Duodenal mucosa (tissue), 2 donors: Measurements from ENCODE around the gene ANTXR1.

ENCODE experiments used
- H3K27ac ChIP-seq: one replicate; pipeline ENCODE4 v1.7.0; 2013; ENCODE audit warnings: low read depth, low read length
- H3K27me3 ChIP-seq, 2 donors: one replicate each; pipeline ENCODE4 v1.7.0; 2013; ENCODE audit warnings: low read length in 2 of 2, control low read depth in 1 of 2; ENCODE audit not compliant: insufficient read depth in 2 of 2, control insufficient read depth in 1 of 2
- H3K36me3 ChIP-seq, 2 donors: one replicate each; pipeline ENCODE4 v1.7.0; 2013; ENCODE audit warnings: low read length in 2 of 2, control low read depth in 1 of 2; ENCODE audit not compliant: insufficient read depth in 2 of 2, control insufficient read depth in 1 of 2
- H3K4me1 ChIP-seq, 2 donors: one replicate each; pipeline ENCODE4 v1.7.0; 2013; ENCODE audit warnings: low read length in 2 of 2, control low read depth in 1 of 2; ENCODE audit not compliant: insufficient read depth in 2 of 2, control insufficient read depth in 1 of 2
- H3K4me3 ChIP-seq, 2 donors: one replicate each; pipeline ENCODE4 v1.7.0; 2013; ENCODE audit warnings: low read length in 2 of 2, low read depth in 1 of 2
- H3K9ac ChIP-seq, 2 donors: one replicate each; pipeline ENCODE4 v1.7.0; 2013; ENCODE audit warnings: low read length in 2 of 2, low read depth in 1 of 2
- H3K9me3 ChIP-seq, 2 donors: one replicate each; pipeline ENCODE4 v1.7.0; 2013; ENCODE audit warnings: low read length in 2 of 2, control low read depth in 1 of 2; ENCODE audit not compliant: control insufficient read depth in 1 of 2

Gene ANTXR1

GRCh38 chr2:69211048-69211447 is 198.1 kb downstream of the ANTXR1 start:
- Histone ChIP-seq H3K27me3 (no peaks in the 10 kb centered on the region), H3K27ac (no peak overlapping the region), H3K9ac (no peak overlapping the region), H3K4me1 (no peaks in the 10 kb centered on the region), H3K9me3 (no peaks in the 10 kb centered on the region), H3K4me3 (no peak overlapping the region), H3K36me3 (no peaks in the 10 kb centered on the region)

- no peaks in the 10 kb centered on the region for H3K9me3 ChIP-seq
- H3K4me3 ChIP-seq, result no peak overlapping the region
- no peaks in the 10 kb centered on the region for H3K36me3 ChIP-seq
These were observed 198.7 kb downstream of the ANTXR1 start for GRCh38 chr2:69211686-69212085.

DNA sequence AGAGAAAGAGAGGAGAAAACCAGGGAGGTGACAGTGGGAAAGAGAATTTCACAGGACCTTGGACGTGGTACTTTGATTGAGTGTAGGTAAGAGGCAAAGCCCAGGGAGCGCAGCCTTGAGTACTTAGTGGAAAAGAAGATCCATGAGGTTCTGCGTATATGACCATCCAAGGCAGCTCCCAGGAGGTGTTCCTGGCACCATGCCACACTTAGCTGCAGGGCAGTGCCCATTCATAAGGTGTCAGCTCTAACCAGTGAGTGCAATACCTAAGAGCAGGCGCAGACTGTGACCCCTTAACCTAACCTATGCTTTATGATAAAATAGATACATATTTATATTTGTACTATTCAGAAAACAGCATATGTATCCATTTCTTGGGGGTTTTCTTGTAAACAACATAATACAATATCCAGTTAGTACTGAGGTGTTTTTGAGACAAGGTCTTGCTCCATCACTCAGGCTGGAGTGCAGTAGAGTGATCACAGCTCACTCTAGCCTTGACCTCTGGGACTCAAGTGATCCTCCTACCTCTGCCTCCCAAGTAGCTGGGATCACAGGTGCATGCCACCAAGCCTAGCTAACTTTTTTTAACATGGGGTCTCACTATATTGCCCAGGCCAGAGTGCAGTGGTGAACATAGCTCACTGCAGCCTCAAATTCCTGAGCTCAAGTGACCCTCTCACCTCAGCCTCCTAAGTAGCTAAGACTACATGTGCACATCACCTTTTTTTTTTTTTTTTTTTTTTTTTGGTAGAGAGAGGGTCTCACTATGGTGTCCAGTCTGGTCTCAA is 199.5 kb downstream of the ANTXR1 start:
- Histone ChIP-seq H3K27ac (no peak overlapping the region), H3K4me1 (no peaks in the 10 kb centered on the region), H3K36me3 (no peaks in the 10 kb centered on the region), H3K27me3 (no peaks in the 10 kb centered on the region), H3K9ac (no peak overlapping the region), H3K4me3 (no peak overlapping the region), H3K9me3 (no peaks in the 10 kb centered on the region)

More at GRCh38 chr2:69211686-69212085, 198.7 kb downstream of the ANTXR1 start:
- Histone ChIP-seq H3K27ac (no peak overlapping the region), H3K27me3 (no peaks in the 10 kb centered on the region), H3K9ac (no peak overlapping the region), H3K4me1 (no peaks in the 10 kb centered on the region)

DNA sequence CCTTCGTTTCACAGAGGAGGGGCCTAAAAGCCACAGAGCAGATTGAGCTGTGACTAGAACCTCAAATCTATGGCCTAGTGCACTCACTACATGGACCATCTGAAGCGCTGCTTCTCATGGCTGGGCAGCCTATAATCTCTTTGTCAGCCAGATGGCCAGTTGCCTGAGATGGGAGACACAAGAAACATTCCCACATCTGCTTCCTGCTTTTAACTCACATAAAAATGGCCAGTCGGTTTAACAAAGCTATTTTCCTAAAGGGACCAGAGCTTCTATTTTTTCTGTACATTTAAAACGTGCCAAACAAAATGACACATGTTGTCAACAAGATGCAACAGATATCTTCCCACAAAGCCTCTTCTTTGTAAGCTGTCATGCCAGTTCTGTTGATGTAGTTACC is 200.2 kb downstream of the ANTXR1 start:
- no peak overlapping the region for H3K9ac ChIP-seq
- no peak overlapping the region for H3K4me3 ChIP-seq
- H3K4me1 ChIP-seq, result no peaks in the 10 kb centered on the region
- H3K36me3 ChIP-seq, result no peaks in the 10 kb centered on the region
- H3K27ac ChIP-seq, result no peak overlapping the region
- H3K27me3 ChIP-seq, result no peaks in the 10 kb centered on the region
- H3K9me3 ChIP-seq, result no peaks in the 10 kb centered on the region

DNA sequence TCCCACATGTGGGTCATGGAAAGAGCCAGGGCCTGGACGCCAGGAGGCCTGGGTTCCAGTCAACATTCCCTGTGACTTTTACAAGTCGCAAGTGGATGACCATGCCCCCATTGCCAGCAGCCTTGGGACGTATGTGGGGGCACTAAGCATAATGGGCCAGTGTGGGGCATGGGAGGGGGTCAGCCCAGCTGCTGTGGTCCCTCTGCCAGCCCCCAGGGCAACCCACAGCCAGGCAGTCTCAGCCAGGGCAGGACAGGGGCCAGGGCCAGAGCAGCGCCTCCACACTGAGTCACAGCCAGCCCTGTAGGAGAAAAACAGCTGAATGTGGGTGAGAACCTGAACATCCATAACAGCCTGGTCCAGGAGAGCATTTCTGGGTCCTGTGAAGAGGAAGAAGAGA is 200.8 kb downstream of the ANTXR1 start:
- Histone ChIP-seq H3K4me3 (no peak overlapping the region), H3K27me3 (no peaks in the 10 kb centered on the region), H3K36me3 (no peaks in the 10 kb centered on the region), H3K4me1 (no peaks in the 10 kb centered on the region), H3K27ac (no peak overlapping the region), H3K9me3 (no peaks in the 10 kb centered on the region), H3K9ac (no peak overlapping the region)

- H3K4me1 ChIP-seq, result no peaks in the 10 kb centered on the region
- H3K9ac ChIP-seq, result no peak overlapping the region
- H3K27me3 ChIP-seq, result no peaks in the 10 kb centered on the region
- no peaks in the 10 kb centered on the region for H3K36me3 ChIP-seq
- H3K4me3 ChIP-seq, result no peak overlapping the region
- no peaks in the 10 kb centered on the region for H3K9me3 ChIP-seq
- H3K27ac ChIP-seq, result no peak overlapping the region
These were observed 201.9 kb downstream of the ANTXR1 start for GRCh38 chr2:69214898-69215297.

DNA sequence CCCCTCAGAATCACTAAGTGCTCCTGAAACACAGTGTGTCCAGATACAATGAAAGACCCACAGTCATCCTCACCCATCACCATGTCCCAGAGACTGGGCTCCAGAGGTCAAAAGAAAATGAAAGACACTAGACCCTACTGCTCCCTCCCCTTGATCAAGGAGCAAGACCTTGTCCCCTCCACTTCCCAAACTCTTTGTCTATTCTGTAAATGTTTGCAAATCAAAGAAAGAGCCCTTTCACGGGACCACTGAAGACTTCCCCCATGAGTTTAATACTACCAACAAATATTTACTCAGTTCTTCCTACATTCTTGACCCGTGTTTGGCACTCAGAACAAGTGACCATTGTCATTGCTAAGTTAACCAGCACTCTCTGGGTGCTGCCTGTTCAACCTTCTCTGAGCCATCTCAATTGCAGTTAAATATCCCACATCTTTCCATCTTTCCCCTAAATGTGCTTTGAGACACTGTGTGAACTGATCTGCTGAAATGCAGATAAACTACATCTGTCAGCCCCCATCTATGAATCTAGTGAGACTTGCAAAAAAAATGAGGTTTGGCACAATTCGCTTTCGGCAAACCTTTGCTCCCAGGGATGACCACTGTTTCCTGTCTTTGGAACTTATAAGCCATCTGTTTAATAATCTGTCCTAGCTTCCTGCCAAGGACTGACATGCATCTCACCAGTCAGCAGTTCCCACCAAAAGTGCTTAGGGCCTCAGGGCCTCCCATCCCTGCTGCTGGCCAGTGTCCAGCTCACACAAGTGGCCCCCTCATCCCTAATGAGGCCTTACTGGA is 203.8 kb downstream of the ANTXR1 start:
- no peaks in the 10 kb centered on the region for H3K4me1 ChIP-seq
- no peaks in the 10 kb centered on the region for H3K9me3 ChIP-seq
- no peaks in the 10 kb centered on the region for H3K27me3 ChIP-seq
- H3K36me3 ChIP-seq, result no peaks in the 10 kb centered on the region
- no peak overlapping the region for H3K27ac ChIP-seq
- no peak overlapping the region for H3K9ac ChIP-seq
- H3K4me3 ChIP-seq, result no peak overlapping the region

DNA sequence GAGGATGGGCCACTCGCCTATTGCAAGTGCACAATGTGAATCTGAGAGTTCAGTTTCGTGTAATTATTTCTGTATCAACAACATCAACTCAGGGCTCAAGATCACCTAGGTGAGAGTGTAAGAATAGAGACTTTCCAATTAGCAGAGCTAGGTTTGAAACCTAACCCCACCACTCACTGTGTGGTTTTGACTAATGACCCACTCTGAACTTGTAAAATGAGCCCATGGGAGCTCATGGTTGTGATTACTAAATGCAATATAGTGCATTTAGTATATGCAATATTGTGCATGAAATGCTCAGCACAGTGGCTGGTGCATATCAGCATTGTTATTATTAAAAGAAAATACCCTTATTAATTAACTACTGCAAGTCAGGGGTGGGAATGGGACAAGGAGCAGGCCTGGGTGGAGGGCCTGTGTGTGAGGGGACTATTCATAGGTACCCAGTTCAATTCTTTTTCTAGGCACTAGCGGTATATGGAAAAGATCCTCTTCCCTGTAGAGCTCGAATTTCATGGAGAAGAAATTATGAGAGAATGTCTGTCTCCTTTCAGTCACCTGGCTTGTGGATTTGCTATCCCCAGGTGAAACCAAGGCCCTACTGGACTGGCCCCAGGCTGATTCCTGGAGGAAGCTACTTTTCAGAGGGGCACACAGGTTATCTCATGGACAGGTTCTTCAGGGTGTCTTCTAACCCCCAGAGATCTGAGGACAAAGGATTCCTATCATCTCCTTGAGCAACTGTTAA is 204.5 kb downstream of the ANTXR1 start:
- no peaks in the 10 kb centered on the region for H3K27me3 ChIP-seq
- H3K27ac ChIP-seq, result no peak overlapping the region
- no peaks in the 10 kb centered on the region for H3K36me3 ChIP-seq
- no peaks in the 10 kb centered on the region for H3K9me3 ChIP-seq
- H3K4me1 ChIP-seq, result no peaks in the 10 kb centered on the region
- H3K4me3 ChIP-seq, result no peak overlapping the region
- no peak overlapping the region for H3K9ac ChIP-seq

DNA sequence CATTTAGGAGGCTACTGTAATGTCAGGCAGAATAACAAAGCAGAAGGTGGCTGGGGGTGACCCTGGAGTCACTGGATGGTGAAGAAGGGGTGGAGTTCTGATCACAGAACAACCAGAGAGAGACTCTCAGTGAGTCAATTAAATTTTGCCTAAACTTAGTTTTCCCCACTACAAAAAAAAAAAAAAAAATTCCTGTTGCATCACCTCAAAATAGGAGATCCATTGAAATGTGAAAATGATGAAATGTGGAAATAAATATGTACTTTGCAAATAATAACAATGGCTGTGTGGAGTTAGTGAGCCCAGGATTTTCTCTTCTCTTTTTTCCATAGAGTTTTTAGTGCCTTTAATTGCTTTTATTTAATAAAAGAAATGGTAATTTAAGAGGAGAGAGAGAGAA is 208.5 kb downstream of the ANTXR1 start:
- Histone ChIP-seq H3K9ac (no peak overlapping the region), H3K4me3 (no peak overlapping the region), H3K4me1 (no peaks in the 10 kb centered on the region), H3K27ac (no peak overlapping the region), H3K36me3 (no peaks in the 10 kb centered on the region), H3K27me3 (no peaks in the 10 kb centered on the region), H3K9me3 (no peaks in the 10 kb centered on the region)
